Activated CD8-positive, alpha-beta memory T cell treated with anti-CD3 and anti-CD28 coated beads for 1 hour (primary cell): Measurements from ENCODE around the gene MFAP1.
"Not testable (repeated sequence)": the region's sequence is repeated elsewhere in the genome, so short reads cannot be mapped to it uniquely, and the experiment has no call there.

Experiments used
- DNase-seq, 2 donors: peaks; one replicate each; pipeline ENCODE4 v3.0.0-alpha.2; 2020; ENCODE audit warnings: low read depth in 1 of 2; ENCODE audit errors: extremely low read depth in 1 of 2

MFAP1 gene

DNA sequence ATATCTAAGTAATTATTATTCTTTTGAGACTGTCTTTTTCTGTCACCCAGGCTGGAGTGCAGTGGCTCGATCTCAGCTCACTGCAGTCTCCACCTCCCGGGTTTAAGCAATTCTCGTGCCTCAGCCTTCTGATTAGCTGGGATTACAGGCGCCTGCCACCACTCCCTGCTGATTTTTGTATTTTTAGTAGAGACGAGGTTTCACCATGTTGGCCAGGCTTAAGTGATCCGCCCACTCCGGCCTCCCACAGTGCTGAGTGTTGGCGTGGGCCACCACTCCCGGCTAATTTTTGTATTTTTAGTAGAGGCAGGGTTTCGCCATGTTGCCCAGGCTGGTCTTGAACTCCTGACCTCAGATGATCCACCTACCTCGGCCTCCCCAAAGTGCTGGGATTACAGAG lies 815 bp upstream of the MFAP1 start:
- DNase-seq: not testable (repeated sequence)

DNA sequence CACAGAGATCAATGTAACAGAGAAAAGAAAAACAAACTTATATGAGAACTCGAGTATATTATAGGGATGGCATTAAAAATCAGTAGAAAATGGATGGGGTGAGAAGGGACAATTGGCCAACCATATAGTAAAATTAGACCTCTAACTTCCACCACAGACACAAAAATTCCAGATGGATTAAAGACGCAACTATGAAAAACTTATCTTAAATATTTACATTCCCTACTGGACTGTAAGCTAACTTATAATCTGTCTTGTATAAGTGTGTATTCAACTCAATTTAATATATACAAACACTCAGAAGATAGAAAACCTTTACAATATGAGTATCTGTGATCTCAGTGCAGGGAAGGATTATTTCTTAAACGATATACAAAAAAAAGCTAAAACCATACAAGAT lies 3.0 kb downstream of the MFAP1 start:
- DNase-seq: no peak

DNA sequence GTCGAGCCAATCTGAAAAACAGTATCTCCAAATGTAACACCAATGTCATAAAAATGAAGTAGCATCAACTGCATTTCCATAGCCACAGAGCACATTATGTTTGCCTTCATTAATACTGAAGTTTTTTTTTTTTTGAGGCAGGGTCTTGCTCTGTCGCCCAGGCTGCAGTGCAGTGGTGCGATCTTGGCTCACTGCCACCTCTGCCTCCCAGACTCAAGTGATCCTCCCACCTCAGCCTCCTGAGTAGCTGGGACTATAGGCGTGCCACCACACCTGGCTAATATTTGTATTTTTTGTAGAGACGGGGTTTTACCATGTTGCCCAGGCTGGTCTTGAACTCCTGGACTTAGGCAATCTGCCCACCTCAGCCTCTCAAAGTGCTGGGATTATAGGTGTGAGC lies 9.4 kb downstream of the MFAP1 start:
- not testable (repeated sequence) for DNase-seq

DNA sequence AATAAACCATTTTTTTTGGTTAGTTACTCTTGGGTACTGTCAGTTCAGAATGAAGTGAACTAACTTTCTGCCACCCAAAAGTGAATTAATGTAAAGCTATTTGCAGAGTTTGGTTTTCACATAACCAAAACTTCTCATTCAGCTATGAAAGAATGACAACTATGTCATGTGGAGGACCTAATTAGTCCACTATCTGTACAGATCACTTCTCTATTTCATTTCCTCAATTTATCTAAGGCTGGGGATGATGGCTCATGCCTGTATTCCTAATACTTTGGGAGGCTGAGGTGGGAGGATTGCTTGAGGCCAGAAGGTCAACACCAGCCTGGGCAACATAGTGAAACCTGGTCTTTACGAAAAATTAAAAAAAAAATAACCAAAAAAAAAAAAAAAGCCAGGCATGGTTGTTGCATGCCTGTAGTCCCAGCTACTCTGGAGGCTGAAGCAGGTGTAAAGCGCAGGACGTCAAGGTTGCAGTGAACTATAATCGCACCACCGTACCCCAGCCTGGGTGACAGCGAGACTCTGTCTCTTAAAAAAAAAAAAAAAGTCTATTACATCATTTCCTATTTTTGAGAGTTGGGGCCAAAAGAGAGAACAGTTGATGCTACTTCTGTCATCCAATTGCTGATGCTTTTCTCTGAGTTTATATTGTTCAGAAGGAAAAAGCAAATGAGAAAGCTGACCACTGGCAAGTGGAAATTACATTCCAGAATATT lies 15.4 kb downstream of the MFAP1 start:
- DNase-seq: no peak

DNA sequence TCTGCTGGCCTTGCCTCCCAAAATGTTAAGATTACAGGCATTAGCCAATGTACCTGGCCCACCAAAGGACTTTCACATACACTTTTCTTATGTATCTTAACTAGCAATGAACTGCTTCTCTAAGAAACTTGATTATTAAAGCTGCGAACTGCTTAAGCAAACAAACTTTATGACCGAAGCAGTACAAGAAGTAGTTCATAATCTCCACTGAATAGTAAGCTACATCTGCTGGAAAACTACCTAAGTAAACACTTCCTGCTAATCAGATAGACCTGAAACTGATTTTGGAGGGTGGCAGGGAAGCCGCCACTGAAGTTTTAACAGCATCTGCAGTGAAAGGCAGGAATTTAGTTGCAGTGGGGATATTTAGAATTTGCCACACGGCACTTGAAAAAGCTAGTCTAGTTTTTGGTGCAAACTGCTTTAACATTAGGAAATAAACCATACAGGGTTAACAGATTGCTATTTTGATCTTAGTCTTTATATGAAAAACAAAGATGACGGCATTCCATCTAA lies 16.0 kb downstream of the MFAP1 start:
- no peak for DNase-seq

DNA sequence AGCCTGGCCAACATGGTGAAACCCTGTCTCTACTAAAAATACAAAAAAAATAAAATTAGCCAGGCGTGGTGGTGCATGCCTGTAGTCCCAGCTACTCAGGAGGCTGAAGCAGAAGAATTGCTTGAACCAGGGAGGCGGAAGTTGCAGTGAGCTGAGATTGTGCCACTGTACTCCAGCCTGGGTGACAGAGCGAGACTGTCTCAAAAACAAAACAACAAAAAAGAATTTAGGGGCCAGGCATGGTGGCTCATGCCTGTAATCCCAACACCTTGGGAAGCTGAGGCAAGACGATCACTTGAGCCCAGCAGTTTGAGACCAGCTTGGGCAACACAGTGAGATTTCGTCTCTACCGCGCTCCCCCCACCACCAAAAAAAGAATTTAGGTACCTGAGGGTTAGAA lies 21.8 kb downstream of the MFAP1 start:
- DNase-seq: not testable (repeated sequence)

DNA sequence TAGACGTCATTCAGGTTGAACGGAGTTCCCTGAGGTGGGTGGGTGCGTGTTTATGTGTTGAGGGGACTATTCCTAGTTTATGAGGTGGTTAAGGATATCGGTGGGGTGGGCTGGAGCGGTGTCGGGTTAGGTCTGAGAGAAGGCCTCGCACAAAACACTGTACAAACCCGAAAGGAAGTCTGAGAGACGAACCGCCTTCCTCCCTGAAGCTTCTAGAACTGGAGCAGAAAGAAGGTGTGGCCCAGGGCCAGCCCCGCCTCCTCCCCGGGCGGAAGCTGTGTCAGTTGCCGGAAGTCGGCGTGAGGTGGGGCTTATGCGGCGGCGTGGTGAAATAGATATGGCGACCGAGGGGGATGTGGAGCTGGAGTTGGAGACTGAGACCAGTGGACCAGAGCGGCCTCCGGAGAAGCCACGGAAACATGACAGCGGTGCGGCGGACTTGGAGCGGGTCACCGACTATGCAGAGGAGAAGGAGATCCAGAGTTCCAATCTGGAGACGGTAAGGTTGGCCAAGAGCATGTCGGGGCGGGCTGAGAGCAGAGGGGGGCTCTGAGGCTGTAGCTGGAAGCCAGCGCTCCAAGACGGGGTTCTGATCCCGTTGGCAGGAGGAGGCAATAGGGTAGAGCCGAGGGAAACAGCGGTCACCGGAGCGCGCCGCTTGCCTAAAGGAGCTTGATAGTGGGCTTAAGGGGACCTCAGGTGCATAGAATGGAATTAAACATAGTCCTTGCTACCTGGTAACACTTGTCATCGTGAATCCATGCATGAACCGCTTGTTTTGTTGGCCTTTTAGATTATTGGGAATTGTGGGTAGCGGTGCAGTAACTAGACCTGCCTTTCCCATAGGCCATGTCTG lies 24.0 kb downstream of the MFAP1 start, which contains the start of gene HYPK:
Gene HYPK, plus strand, starts transcription at position 314 of the 856 bp plus-strand sequence. Its CDS starts 24 bp downstream, at position 338.
- DNase-seq: peak; percentile 74 to 83

DNA sequence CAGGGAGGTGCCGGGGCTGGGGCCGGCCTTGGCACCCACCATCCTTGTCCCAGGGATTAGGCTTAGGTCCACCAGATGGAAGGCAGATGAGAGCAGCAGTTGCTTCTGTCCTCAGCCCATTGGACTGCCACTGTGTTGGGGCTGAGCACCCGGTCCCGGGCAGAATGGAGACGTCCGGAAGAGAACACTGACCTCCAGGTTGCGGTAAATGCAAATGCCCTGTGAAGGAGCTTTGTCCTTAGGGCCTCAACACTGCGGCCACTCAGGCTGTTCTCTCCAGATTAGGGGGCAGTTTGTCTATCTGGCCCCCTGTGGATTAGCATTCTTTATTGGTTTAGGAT lies 24.6 kb downstream of the MFAP1 start, which contains the start of gene SERINC4:
Gene SERINC4, minus strand, starts transcription at position 276 of the 341 bp plus-strand sequence. Its CDS starts 234 bp downstream, at position 42.
- DNase-seq: no peak

DNA sequence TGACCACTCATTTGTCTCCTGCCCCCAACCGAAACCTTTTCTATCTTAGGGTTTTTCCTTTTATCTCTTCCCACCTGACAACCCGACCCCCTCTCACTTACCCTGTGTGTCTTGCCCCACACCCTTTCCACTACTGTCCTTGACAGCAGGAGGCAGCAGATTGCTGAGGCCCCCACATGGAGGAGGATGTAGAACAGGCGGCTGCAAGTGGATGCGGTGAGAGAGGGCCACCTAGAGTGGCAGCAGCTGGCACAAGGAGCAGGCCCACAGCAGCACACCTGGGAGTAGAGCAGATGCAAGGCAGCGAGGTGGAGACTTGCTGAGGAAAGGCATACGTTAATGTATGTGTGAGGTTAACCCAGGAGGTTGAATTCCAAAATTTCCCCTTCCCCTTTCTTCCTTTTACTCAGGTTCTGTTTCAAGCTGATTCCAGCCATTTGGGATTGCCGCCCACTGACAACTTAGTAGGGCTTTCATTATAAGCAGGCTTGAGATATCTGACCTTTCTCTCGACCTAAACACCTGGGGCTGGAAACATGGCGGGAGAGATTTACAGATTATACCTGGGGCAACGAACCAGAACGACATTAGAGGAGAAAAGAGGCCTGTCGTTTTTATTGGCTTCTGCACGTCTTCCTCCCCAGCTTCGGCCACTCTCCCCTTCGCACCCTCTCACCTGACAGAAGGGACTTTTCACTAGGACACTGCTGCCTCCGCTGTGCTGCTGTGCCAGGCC lies 25.1 kb downstream of the MFAP1 start:
- DNase-seq: no peak

DNA sequence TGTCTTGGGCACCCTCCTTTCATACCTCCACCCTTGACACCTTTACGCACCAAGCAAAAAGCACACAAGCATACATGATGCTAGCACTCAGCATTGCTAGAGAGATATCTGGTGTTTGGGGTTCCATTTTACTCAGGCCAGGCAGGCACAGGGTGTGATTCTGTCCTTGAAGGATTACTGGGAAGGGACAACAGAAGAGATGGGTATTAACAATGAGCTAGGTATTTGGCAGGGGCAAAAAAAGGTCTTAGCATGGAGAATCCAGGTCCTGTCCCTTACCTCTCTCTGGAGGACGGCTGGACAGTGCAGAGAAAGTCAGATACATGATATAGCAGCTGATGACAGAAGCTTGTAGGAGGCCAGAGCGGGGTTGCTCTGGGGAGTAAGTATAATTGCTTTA lies 27.9 kb downstream of the MFAP1 start:
- no peak for DNase-seq

DNA sequence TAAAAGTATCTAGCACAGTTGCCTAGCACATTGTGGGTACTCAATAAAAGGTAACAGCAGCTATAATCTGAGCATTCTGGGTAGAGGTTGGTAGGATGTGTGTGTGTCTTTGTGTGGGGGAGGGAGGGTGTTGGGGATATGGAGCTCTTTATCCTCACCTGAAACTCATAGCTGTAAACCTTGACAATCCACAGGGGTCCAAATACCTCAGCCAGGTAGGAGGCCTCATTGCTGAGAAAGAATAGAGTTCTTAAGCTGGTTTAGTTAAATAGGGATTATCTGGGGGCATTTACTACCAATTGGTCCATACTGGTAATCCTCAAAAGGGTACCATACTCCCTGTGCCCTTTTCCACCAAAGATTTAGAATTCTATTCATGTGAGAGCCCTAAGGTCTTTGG lies 28.5 kb downstream of the MFAP1 start:
- DNase-seq: no peak

DNA sequence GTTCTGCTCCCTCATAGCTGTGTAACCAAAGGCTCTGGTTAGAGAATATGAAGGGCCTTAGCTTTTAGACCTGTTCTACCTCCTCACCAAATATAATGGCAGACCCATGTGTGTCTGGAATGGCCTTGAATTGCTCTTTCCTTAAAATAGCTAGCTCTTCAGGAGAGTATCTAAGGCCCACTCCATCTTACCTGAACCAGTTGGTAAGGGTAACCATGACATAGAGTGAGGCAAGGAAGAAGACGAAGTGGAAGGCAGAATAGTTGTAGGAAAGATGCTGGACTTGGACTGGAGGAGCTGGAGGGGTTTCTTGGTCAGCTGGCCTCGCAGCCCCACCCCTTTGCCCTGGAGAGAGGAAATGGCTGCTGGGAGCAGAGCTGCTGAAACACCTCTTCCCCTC lies 29.3 kb downstream of the MFAP1 start:
- DNase-seq: no peak

DNA sequence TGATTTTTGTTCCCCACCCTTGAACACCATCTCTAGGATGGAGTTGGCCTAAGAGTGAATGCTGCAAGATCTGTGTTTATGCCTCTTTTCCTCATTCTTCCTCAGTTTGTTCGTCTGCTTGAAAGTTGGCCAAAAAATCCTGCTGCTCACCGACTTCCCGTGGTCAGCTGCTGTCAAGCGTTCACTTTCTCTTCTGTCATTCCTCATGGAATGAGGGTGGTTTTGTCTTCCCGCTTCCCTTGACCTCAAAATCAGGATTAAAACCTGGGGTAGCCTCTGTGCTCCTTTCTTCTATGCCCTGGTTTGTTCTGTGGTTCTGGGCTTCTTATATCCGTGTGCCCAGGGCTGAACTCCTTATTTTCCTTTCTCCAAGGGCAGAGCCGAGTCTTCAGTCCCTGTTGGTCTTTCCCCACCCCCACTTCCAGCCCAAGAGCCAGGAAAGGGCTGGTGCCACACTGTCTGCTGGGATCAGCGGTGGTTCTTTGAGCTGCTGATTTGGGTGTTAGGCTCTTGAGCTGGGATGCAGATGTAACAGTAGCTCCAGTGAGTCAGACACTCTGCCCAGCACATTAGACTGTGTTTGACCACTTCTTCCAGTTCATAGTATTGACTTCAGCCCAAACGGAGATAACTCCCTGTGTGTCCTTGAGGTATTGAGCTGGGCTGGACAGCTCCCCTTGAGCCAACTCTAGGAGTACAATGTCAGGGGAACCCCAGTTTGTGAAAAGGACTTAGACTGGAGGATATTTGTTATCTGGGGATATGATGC lies 30.0 kb downstream of the MFAP1 start:
- DNase-seq: no peak

DNA sequence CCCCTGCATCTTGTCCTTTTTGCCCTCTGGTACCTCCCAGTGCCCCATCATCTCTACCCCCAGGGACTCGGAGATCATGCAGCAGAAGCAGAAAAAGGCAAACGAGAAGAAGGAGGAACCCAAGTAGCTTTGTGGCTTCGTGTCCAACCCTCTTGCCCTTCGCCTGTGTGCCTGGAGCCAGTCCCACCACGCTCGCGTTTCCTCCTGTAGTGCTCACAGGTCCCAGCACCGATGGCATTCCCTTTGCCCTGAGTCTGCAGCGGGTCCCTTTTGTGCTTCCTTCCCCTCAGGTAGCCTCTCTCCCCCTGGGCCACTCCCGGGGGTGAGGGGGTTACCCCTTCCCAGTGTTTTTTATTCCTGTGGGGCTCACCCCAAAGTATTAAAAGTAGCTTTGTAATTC lies 30.8 kb downstream of the MFAP1 start:
- no peak for DNase-seq

DNA sequence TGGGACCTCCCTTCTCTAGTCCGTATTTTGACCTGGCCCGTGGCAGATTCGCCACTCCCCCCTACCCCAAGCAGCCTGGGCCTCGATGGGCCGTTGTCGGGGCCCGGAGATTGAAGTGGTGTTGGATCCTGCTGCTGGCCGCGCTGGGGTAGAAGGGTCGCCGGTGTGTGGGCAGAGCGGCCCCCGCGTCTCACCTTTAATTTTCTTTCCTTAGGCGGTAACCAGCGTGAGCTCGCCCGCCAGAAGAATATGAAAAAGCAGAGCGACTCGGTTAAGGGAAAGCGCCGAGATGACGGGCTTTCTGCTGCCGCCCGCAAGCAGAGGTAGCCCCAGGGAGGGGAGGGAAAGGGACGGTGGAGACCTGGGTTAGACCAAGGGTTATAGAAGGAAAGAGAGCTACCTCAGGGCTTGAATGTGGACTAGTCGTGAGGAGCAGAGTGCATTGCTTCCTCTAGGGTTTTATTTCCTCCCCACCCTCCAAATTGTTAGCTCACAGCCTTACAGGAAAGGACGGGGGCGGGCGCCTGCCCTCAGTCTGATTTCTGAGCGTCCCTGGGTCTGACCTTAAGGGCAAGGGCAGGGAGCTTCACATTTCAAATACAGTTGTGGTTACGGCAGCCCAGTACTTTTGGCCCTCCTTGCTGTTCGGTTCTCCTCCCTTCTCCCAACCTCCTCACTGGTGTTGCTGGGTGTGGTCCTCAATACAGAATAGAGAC lies 31.6 kb downstream of the MFAP1 start:
- DNase-seq: no peak

DNA sequence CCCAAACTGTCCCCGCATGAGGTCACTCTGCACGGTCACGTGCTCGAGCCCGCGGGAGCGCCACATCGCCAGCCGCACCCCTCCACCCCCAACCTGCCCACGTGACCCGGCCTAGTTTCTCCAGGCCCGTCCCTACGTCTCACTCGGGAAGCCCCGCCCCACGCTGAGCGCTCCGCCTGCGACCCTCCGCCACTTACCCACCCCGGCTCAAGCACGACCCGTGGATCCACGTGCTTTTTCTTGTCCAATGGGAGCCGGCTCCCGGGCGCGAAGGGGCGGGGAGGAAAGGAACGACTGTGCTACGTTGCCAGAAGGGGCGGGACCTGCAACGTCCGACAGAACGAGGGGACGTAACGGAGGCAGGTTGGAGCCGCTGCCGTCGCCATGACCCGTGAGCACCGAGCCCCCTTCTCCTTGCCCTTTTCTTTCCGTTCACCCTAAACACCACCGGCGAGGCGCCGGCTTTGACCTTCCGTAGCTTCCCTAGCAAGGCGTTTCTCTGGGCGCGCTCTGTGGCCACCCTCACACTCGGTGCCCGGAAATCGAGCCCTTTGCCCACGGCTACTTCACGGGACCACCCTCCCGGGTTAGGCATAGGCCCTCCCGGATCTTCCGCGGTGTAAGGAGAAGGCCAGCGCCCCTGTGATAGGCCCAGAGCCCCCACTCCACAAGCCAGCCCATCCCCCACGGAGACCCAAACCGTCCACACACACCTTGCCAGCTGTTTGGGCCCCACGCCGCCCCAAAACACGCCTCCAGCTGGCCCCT lies 32.3 kb downstream of the MFAP1 start, which contains the start of gene SERF2:
Gene SERF2, plus strand, starts transcription at position 328 of the 768 bp plus-strand sequence. Its CDS starts 57 bp downstream, at position 385.
- peak; percentile 97 to 99 for DNase-seq

DNA sequence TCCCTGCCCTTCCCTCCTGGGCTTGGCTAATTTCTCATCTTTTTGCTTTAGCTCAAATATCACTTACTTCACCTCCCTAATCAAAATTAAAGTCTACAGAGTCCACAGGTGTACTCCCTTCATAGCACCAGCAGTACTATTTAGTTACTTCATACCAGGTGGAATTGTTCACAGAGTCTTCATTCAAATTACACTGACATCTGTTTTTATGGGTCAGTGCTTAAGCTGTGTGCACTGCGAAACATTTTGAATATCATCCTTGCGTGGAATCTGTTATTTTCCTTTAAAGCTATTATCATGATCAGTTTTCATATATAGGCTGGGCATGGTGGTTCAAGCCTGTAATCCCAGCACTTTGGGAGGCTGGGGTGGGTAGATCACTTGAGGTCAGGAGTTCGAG lies 35.1 kb downstream of the MFAP1 start:
- DNase-seq: no peak

DNA sequence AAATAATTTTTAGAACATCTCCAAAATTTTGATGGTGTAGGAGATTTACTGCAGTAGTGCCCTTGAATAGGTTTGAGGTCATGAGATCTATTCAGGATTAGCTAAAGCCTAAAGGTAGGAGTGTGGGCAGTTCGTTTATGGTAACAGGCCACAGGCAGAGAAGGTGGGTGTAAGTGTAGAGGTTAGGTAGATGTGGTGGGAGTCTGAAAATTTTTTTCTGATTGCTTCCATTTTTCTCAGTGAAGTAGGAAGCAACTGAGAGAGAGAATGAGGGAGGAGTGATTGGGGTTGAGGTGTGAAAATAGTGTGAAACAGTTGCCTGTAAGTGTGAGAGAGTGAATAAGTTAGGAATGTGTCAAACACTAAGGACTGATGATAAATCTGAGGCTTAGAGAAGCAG lies 45.5 kb downstream of the MFAP1 start:
- DNase-seq: no peak
